ENCODE results near the gene OR6B3.

Gene OR6B3

GRCh38 chr2:240030379-240031094, 22.8 kb downstream of the OR6B3 start, which contains the start of gene OR6B2:
Gene OR6B2, minus strand, starts transcription at chr2:240030429. Its CDS starts 0 bp downstream, at chr2:240030429.
- Histone ChIP-seq H2AFZ (ENCODE audit: low read depth, low read length, severe bottlenecking) (no peak within 1 kb of the TSS), H4K20me1 (ENCODE audit: low read depth, low read length) (no peaks in the 10 kb centered on the region), H3K4me3 (ENCODE audit: insufficient read depth, low read length, poor library complexity, severe bottlenecking) (no peak within 1 kb of the TSS), H3K27me3 (ENCODE audit: low read length) (no peaks in the 10 kb centered on the region), H3K4me2 (ENCODE audit: low read depth, low read length, poor library complexity, severe bottlenecking) (no peak within 1 kb of the TSS), H3K9me3 (ENCODE audit: insufficient read depth, low read length) (no peaks in the 10 kb centered on the region), H3K79me2 (ENCODE audit: insufficient read depth, low read length) (no peaks in the 10 kb centered on the region), H3K9ac (ENCODE audit: low read length) (no peak within 1 kb of the TSS), H3K36me3 (ENCODE audit: low read length) (no peaks in the 10 kb centered on the region), H3K27ac (ENCODE audit: low read depth, low read length) (no peak within 1 kb of the TSS), H3F3A (ENCODE audit: insufficient read depth) (no peaks in the 10 kb centered on the region), H3K9me2 (replicated peaks; ENCODE audit: insufficient read depth, low read length) (no peaks in the 10 kb centered on the region)
- TF ChIP-seq EZH2phosphoT487 (conservative IDR thresholded peaks at IDR 0.05; ENCODE audit: low read length) = no peak
- TF ChIP-seq CTCF (IDR thresholded peaks at IDR 0.05; ENCODE audit: insufficient read depth, low read length, poor library complexity, severe bottlenecking) = no peak

GRCh38 chr2:240024766-240025165, 28.6 kb downstream of the OR6B3 start:
- Histone ChIP-seq H4K20me1 (ENCODE audit: low read depth, low read length) (peaks cover 7% of the 10 kb centered on the region; the same call in 1 of the 2 replicates), H3K79me2 (ENCODE audit: insufficient read depth, low read length) (peaks cover 45% of the 10 kb centered on the region), H3K9ac (ENCODE audit: low read length) (peak overlapping the region; percentile 99), H3K9me3 (ENCODE audit: insufficient read depth, low read length) (no peaks in the 10 kb centered on the region), H2AFZ (ENCODE audit: low read depth, low read length, severe bottlenecking) (peak overlapping the region; percentile 18), H3K4me2 (ENCODE audit: low read depth, low read length, poor library complexity, severe bottlenecking) (peak overlapping the region; percentile 97), H3K27me3 (ENCODE audit: low read length) (no peaks in the 10 kb centered on the region), H3F3A (ENCODE audit: insufficient read depth) (no peaks in the 10 kb centered on the region), H3K4me3 (ENCODE audit: insufficient read depth, low read length, poor library complexity, severe bottlenecking) (peak overlapping the region; percentile 90), H3K27ac (ENCODE audit: low read depth, low read length) (peak overlapping the region; percentile 6; the same call in 1 of the 2 replicates), H3K9me2 (replicated peaks; ENCODE audit: insufficient read depth, low read length) (no peaks in the 10 kb centered on the region), H3K36me3 (ENCODE audit: low read length) (no peaks in the 10 kb centered on the region; the same call in 1 of the 2 replicates)
- TF ChIP-seq EZH2phosphoT487 (conservative IDR thresholded peaks at IDR 0.05; ENCODE audit: low read length) (no peak), CTCF (IDR thresholded peaks at IDR 0.05; ENCODE audit: insufficient read depth, low read length, poor library complexity, severe bottlenecking) (no peak)

- H3K4me3 ChIP-seq (ENCODE audit: insufficient read depth, low read length, poor library complexity, severe bottlenecking) = peak overlapping the region; percentile 90
- no peaks in the 10 kb centered on the region; the same call in 1 of the 2 replicates for H3K36me3 ChIP-seq (ENCODE audit: low read length)
- no peaks in the 10 kb centered on the region for H3K9me2 ChIP-seq (replicated peaks; ENCODE audit: insufficient read depth, low read length)
- no peaks in the 10 kb centered on the region for H3K27me3 ChIP-seq (ENCODE audit: low read length)
- no peak for TF ChIP-seq CTCF (IDR thresholded peaks at IDR 0.05; ENCODE audit: insufficient read depth, low read length, poor library complexity, severe bottlenecking)
- TF ChIP-seq EZH2phosphoT487 (conservative IDR thresholded peaks at IDR 0.05; ENCODE audit: low read length) = no peak
- no peak overlapping the region for H3K27ac ChIP-seq (ENCODE audit: low read depth, low read length)
- H3K9me3 ChIP-seq (ENCODE audit: insufficient read depth, low read length) = no peaks in the 10 kb centered on the region
- H2AFZ ChIP-seq (ENCODE audit: low read depth, low read length, severe bottlenecking) = no peak overlapping the region
- H3K9ac ChIP-seq (ENCODE audit: low read length) = peak overlapping the region; percentile 99
- H3F3A ChIP-seq (ENCODE audit: insufficient read depth) = no peaks in the 10 kb centered on the region
- peaks cover 7% of the 10 kb centered on the region; the same call in 1 of the 2 replicates for H4K20me1 ChIP-seq (ENCODE audit: low read depth, low read length)
- H3K4me2 ChIP-seq (ENCODE audit: low read depth, low read length, poor library complexity, severe bottlenecking) = peak overlapping the region; percentile 97
- H3K79me2 ChIP-seq (ENCODE audit: insufficient read depth, low read length) = peaks cover 45% of the 10 kb centered on the region
Observed at GRCh38 chr2:240023792-240024191, 29.5 kb downstream of the OR6B3 start.

Measured in SU-DHL-6 (cell line).